ENCODE measurements around the gene RRP12. TPM values are rescaled to one million over a fixed set of nuclear protein-coding genes. Genes with fewer than 3 reads are reported as not detected.

Gene RRP12
- total RNA-seq, 5 donors from 2014 or later (not counting 1 experiment from before 2014, with no cell fraction given) = 25.9 to 91.4 (median 33.5) TPM

DNA sequence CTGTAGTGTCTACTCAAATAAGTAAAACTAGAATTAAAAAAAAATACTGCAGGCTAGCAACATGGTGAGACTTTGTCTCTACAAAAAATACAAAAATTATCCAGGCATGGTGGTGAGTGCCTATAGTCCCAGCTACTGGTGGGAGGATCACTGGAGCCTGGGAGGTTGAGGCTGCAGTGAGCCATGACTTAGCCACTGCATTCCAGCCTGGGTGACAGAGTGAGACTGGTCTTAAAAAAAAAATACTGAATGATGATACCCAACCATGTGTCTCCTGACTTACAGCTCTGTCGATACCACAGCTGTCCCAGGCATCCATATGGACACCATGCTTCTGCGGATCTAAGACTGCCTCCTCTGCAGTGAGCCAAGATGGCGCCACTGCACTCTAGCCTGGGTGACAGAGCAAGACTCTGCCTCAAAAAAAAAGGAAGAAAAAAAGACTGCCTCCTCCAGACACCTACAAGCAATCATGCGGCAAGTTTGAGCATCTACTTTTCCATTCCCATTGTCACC lies 90.0 kb downstream of the RRP12 start:
- no peak overlapping the region for H3K4me3 ChIP-seq (ENCODE audit: control insufficient read depth in 1 of 2, extremely low read depth in 1 of 2, low read length in 1 of 2)
- no peak for ATAC-seq (replicated peaks in 1 of 4)
- Mint-ChIP-seq H3K4me3 (no peak overlapping the region), H3K36me3 (no peaks in the 10 kb centered on the region), H3K9me3 (no peaks in the 10 kb centered on the region), H3K4me1 (no peaks in the 10 kb centered on the region), H3K27ac (no peak overlapping the region), H3K27me3 (no peaks in the 10 kb centered on the region)
- no peaks in the 10 kb centered on the region for H3K9me3 ChIP-seq
- CTCF ChIA-PET = interaction anchor here in 1 of 2 donors (0.6 kb wide), 1 partner anchor 93 kb away, joined by 7 read pairs; no protein-coding TSS in a partner anchor
- H3K27ac ChIP-seq (ENCODE audit: low read length) = no peak overlapping the region
- POLR2A ChIA-PET = interaction anchor here in 1 of 2 donors (0.7 kb wide), 1 partner anchor 103 kb away, joined by 4 read pairs; no protein-coding TSS in a partner anchor
- no peak for DNase-seq
- H3K4me1 ChIP-seq (ENCODE audit: control insufficient read depth in 1 of 2, extremely low read depth in 1 of 2, insufficient read depth in 2 of 2, low read length in 2 of 2) = no peaks in the 10 kb centered on the region
- 100% methylated on average over 2 of the region's 4 CpGs for WGBS (ENCODE audit: insufficient coverage)
- no peaks in the 10 kb centered on the region for H3K36me3 ChIP-seq (ENCODE audit: control insufficient read depth in 2 of 2, extremely low read depth in 1 of 2, insufficient read depth in 1 of 2, low read length in 1 of 2)
- H3K27me3 ChIP-seq (replicated peaks in 1 of 2; ENCODE audit: control insufficient read depth in 2 of 2, extremely low read depth in 1 of 2, insufficient read depth in 2 of 2, low read length in 1 of 2) = peaks cover 0 to 2% of the 10 kb centered on the region in 2 experiments

DNA sequence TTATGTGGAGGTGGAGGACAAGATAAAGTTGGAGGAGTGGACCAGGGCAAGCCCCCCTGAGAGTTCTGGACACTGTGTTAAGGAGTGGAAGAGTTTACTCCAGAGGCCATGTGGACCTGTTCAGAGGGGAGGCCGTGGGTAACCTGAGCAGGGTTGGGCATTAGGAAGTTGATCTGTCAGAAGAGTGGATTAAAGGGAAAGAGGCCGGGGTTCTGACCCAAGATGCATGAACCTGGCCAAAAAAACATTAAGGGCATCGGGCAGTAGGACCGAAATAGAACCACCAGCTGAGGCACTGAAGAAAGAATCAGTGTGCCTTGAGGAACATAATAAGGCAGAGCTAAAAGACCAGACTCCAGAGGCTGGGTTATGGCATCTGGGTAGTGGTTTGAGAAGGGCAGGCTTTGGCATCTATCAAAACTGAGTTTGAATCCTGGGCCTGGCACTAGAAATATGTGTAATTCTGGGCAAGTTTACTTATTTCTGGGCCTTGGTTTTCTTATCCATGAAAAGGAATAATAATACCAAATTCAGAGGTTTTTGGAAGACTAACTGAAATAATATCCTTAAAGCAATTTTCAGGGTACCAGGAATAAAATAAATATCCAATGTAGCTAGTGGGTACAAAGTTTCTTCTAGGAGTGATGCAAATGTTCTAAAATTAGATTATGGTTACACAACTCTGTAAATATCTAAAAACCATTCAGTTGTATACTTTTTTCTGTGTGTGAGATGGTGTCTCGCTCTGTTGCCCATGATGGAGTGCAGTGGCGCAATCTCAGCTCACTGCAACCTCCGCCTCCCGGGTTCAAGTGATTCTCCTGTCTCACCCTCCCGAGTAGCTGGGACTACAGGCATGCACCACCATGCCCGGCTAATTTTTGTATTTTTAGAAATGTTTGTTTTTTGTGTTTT lies 93.0 kb downstream of the RRP12 start:
- Histone ChIP-seq H3K4me1 (ENCODE audit: control insufficient read depth in 1 of 2, extremely low read depth in 1 of 2, insufficient read depth in 2 of 2, low read length in 2 of 2) (no peaks in the 10 kb centered on the region), H3K27ac (ENCODE audit: low read length) (no peak overlapping the region), H3K27me3 (replicated peaks in 1 of 2; ENCODE audit: control insufficient read depth in 2 of 2, extremely low read depth in 1 of 2, insufficient read depth in 2 of 2, low read length in 1 of 2) (peaks cover 0 to 2% of the 10 kb centered on the region in 2 experiments), H3K4me3 (ENCODE audit: control insufficient read depth in 1 of 2, extremely low read depth in 1 of 2, low read length in 1 of 2) (no peak overlapping the region), H3K36me3 (ENCODE audit: control insufficient read depth in 2 of 2, extremely low read depth in 1 of 2, insufficient read depth in 1 of 2, low read length in 1 of 2) (no peaks in the 10 kb centered on the region), H3K9me3 (no peaks in the 10 kb centered on the region)
- WGBS (ENCODE audit: insufficient coverage) = 77% methylated on average over 8 of the region's 10 CpGs
- Mint-ChIP-seq H3K36me3 (no peaks in the 10 kb centered on the region), H3K4me1 (no peaks in the 10 kb centered on the region), H3K27ac (no peak overlapping the region), H3K4me3 (no peak overlapping the region), H3K27me3 (no peaks in the 10 kb centered on the region), H3K9me3 (no peaks in the 10 kb centered on the region)
- CTCF ChIA-PET = no interaction called here
- DNase-seq = no peak
- ATAC-seq (replicated peaks in 1 of 4) = no peak
- POLR2A ChIA-PET = no interaction called here

DNA sequence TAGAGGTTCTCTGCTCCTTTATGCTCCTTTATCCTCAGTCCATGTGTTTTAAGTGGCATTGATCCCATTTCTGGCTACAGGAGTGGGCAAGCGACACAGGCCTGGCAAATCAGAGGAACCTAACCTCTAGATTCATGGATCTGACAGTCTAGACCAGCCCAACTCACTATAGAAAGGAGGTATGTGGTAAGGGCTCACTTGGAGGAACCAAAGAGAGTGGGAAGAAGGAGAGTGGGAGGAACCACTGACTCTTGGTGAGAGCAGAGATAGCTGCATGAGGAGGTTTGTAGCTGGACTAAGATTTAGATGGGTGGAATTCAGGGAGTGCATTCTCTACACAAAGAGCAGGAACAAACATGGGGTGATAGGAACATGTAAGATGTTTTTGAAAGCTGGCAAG lies 93.7 kb downstream of the RRP12 start:
- no peak overlapping the region for H3K4me3 Mint-ChIP-seq
- no peaks in the 10 kb centered on the region for H3K36me3 ChIP-seq (ENCODE audit: control insufficient read depth in 2 of 2, extremely low read depth in 1 of 2, insufficient read depth in 1 of 2, low read length in 1 of 2)
- H3K4me1 ChIP-seq (ENCODE audit: control insufficient read depth in 1 of 2, extremely low read depth in 1 of 2, insufficient read depth in 2 of 2, low read length in 2 of 2) = no peaks in the 10 kb centered on the region
- H3K27me3 Mint-ChIP-seq = no peaks in the 10 kb centered on the region
- ChIA-PET CTCF (no interaction called here), POLR2A (no interaction called here)
- no peaks in the 10 kb centered on the region for H3K9me3 ChIP-seq
- no peak for DNase-seq
- peaks cover 0 to 2% of the 10 kb centered on the region in 2 experiments for H3K27me3 ChIP-seq (replicated peaks in 1 of 2; ENCODE audit: control insufficient read depth in 2 of 2, extremely low read depth in 1 of 2, insufficient read depth in 2 of 2, low read length in 1 of 2)
- no peaks in the 10 kb centered on the region for H3K9me3 Mint-ChIP-seq
- no peaks in the 10 kb centered on the region for H3K4me1 Mint-ChIP-seq
- ATAC-seq (replicated peaks in 1 of 4) = no peak
- H3K27ac Mint-ChIP-seq = no peak overlapping the region
- H3K27ac ChIP-seq (ENCODE audit: low read length) = no peak overlapping the region
- WGBS (ENCODE audit: insufficient coverage) = no CpG with 5 or more reads among the region's 1 CpG
- H3K4me3 ChIP-seq (ENCODE audit: control insufficient read depth in 1 of 2, extremely low read depth in 1 of 2, low read length in 1 of 2) = no peak overlapping the region
- no peaks in the 10 kb centered on the region for H3K36me3 Mint-ChIP-seq

Other genes starting within 250 kb of the RRP12 start
- under 1 TPM; 0.29 to 0.56 (median 0.49) TPM for gene SLIT1, start 215.4 kb downstream of the RRP12 start, total RNA-seq
- 10 to 100 TPM; 11.0 to 18.9 (median 15.0) TPM for gene ARHGAP19, start 108.7 kb downstream of the RRP12 start, total RNA-seq
- gene FRAT1, start 82.1 kb downstream of the RRP12 start, total RNA-seq = 10 to 100 TPM; 20.6 to 47.9 (median 23.4) TPM
- 10 to 100 TPM; 23.3 to 29.0 (median 28.3) TPM for gene FRAT2, start 66.6 kb downstream of the RRP12 start, total RNA-seq
- 100 to 1,000 TPM in 1 of 5 donors, 10 to 100 TPM in 4; 66.3 to 108 (median 94.8) TPM for gene PGAM1, start 24.9 kb upstream of the RRP12 start, total RNA-seq
- gene EXOSC1, start 44.7 kb upstream of the RRP12 start, total RNA-seq = 10 to 100 TPM; 32.2 to 51.0 (median 46.8) TPM
- gene ZDHHC16, start 44.8 kb upstream of the RRP12 start, total RNA-seq = 10 to 100 TPM; 16.1 to 38.8 (median 36.2) TPM
- 100 to 1,000 TPM in 2 of 5 donors, 10 to 100 TPM in 3; 73.8 to 106 (median 93.7) TPM for gene MMS19, start 97.1 kb upstream of the RRP12 start, total RNA-seq
- 1 to 10 TPM; 1.0 to 2.4 (median 1.9) TPM for gene UBTD1, start 97.6 kb upstream of the RRP12 start, total RNA-seq
- gene ANKRD2, start 171.4 kb upstream of the RRP12 start, total RNA-seq = under 1 TPM in 1 of 5 donors, not detected in 4; 0.35 TPM
- gene HOGA1, start 183.0 kb upstream of the RRP12 start, total RNA-seq = under 1 TPM in 1 of 5 donors, not detected in 4; 0.18 TPM
- gene C10orf62, start 188.4 kb upstream of the RRP12 start, total RNA-seq = not detected
- gene MORN4, start 232.2 kb upstream of the RRP12 start, total RNA-seq = 1 to 10 TPM in 4 of 5 donors, under 1 TPM in 1; 0.84 to 4.4 (median 1.5) TPM
- 10 to 100 TPM in 4 of 5 donors, 1 to 10 TPM in 1; 9.0 to 23.1 (median 11.0) TPM for gene PI4K2A, start 239.3 kb upstream of the RRP12 start, total RNA-seq

Measured in T-cell (primary cell).